Astrocyte (in vitro differentiated cells and primary cell): ENCODE results near the gene FUOM. TPM values are rescaled to one million over a fixed set of nuclear protein-coding genes. Genes with fewer than 3 reads are reported as not detected.
A peak's percentile ranks its signal among the peaks of the same experiment; 100 is the strongest.

Source experiments
- DNase-seq: peaks from one replicate; pipeline ENCODE4 v3.0.0-alpha.2; 2010; ENCODE audit warnings: low read depth
- FAIRE-seq: peaks from 2 replicates; lab custom pipeline; 2011; peaks lifted over from hg19 to GRCh38; lab: Jason Lieb, UNC
- H2AFZ ChIP-seq: 2 replicates; pipeline ENCODE4 v1.6.0; 2012; ENCODE audit warnings: low read depth, low read length, inconsistent platforms
- H3K27ac ChIP-seq: 2 replicates; pipeline ENCODE4 v1.5.1; 2011; ENCODE audit warnings: low read depth, low read length, inconsistent platforms
- H3K27me3 ChIP-seq: 2 replicates; pipeline ENCODE4 v1.6.0; 2011; ENCODE audit warnings: low read length, inconsistent platforms; ENCODE audit not compliant: insufficient read depth
- H3K36me3 ChIP-seq: 2 replicates; pipeline ENCODE4 v1.5.1; 2011; ENCODE audit warnings: low read length, inconsistent platforms; ENCODE audit not compliant: insufficient read depth
- H3K4me1 ChIP-seq: 2 replicates; pipeline ENCODE4 v1.5.1; 2011; ENCODE audit warnings: low read length, inconsistent platforms; ENCODE audit not compliant: insufficient read depth
- H3K4me2 ChIP-seq: 2 replicates; pipeline ENCODE4 v1.6.0; 2012; ENCODE audit warnings: low read length, inconsistent platforms
- H3K4me3 ChIP-seq: 2 replicates; pipeline ENCODE4 v1.5.1; 2011; ENCODE audit warnings: low read depth, mild to moderate bottlenecking, low read length, inconsistent platforms; ENCODE audit not compliant: insufficient read depth
- H3K79me2 ChIP-seq: 2 replicates; pipeline ENCODE4 v1.6.0; 2012; ENCODE audit warnings: mild to moderate bottlenecking, low read length, inconsistent platforms; ENCODE audit not compliant: insufficient read depth
- H3K9ac ChIP-seq: 2 replicates; pipeline ENCODE4 v1.6.0; 2012; ENCODE audit warnings: mild to moderate bottlenecking, low read length, inconsistent platforms
- H3K9me3 ChIP-seq: 2 replicates; pipeline ENCODE4 v1.5.1; 2012; ENCODE audit warnings: low read depth, mild to moderate bottlenecking, low read length, inconsistent platforms; ENCODE audit not compliant: insufficient read depth
- H4K20me1 ChIP-seq: 2 replicates; pipeline ENCODE4 v1.6.0; 2012; ENCODE audit warnings: low read length, inconsistent platforms; ENCODE audit not compliant: insufficient read depth
- H3K27ac Mint-ChIP-seq: one replicate; pipeline ENCODE4 v1.8.0; 2021; ENCODE audit warnings: mild to moderate bottlenecking, mixed read lengths; ENCODE audit not compliant: unreplicated experiment
- H3K27me3 Mint-ChIP-seq: one replicate; pipeline ENCODE4 v1.8.0; 2021; ENCODE audit warnings: low read depth, mixed read lengths; ENCODE audit not compliant: unreplicated experiment
- H3K36me3 Mint-ChIP-seq: one replicate; pipeline ENCODE4 v1.8.0; 2021; ENCODE audit warnings: low read depth, mixed read lengths; ENCODE audit not compliant: unreplicated experiment
- H3K4me1 Mint-ChIP-seq: one replicate; pipeline ENCODE4 v1.8.0; 2021; ENCODE audit warnings: low read depth, mixed read lengths; ENCODE audit not compliant: unreplicated experiment
- H3K4me3 Mint-ChIP-seq: one replicate; pipeline ENCODE4 v1.8.0; 2021; ENCODE audit warnings: mild to moderate bottlenecking, moderate library complexity, mixed read lengths; ENCODE audit not compliant: unreplicated experiment
- H3K9me3 Mint-ChIP-seq: one replicate; pipeline ENCODE4 v1.8.0; 2021; ENCODE audit warnings: mild to moderate bottlenecking, mixed read lengths; ENCODE audit not compliant: unreplicated experiment
- EZH2 ChIP-seq: IDR thresholded peaks from 2 replicates; pipeline ENCODE4 v1.6.1; 2012; ENCODE audit warnings: mild to moderate bottlenecking, low read length, inconsistent platforms; ENCODE audit not compliant: insufficient read depth
- total RNA-seq: library from RNA; stranded (reverse); gene quantifications from 2 replicates; pipeline ENCODE4 v1.2.1, GENCODE V29; 2021
- TF ChIP-seq, protein P1 (sequence below): IDR thresholded peaks from 2 replicates; pipeline ENCODE4 v1.5.1; 2011; ENCODE audit warnings: low read depth, mild to moderate bottlenecking, inconsistent platforms, low read length, moderate library complexity; ENCODE audit not compliant: insufficient read depth

FUOM gene
- total RNA-seq, 1 donor from 2014 or later, result 28.8 TPM

DNA sequence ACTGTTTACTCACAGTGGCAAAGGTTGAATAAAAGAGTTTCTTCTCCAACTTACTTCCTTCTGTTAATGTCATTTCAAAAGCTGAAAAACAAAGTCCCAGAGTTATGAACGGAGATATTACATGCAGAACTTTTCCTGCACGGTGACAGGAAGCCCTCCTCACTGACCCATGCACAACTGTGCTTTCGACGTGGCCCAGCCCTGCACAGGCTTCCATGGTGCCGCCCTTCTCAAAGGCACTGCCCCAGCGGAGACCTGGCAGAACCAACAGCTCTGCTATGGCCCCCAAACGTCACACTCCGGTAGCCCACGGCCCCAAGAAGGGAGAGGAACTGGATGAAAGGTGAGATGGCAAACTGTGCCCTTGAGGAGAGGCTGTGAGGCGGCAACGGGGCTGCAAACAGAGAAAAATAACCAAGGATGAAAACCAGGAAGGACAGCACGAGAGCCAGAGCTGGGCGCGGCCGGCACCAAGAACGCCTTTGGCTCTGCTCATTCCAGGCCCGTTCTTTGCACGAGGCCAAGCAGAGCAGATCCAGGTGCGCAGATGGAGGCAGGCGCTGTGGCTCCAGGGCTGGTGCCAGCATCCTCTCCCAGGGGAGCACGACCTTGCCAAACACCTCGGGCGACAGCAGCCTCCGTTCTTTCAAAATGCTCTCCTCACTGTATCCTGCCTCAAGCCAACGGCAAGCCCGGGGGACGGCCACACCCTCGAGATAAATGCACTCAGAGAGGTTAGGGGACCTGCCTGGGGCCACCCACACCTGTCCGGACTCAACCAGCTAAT is 7.0 kb upstream of the FUOM start:
- H3K4me1 ChIP-seq, result no peaks in the 10 kb centered on the region
- Mint-ChIP-seq H3K27ac (peak overlapping the region; percentile 7), H3K4me1 (no peaks in the 10 kb centered on the region), H3K36me3 (peaks cover 14% of the 10 kb centered on the region), H3K4me3 (no peak overlapping the region), H3K9me3 (no peaks in the 10 kb centered on the region), H3K27me3 (no peaks in the 10 kb centered on the region)
- H2AFZ ChIP-seq, result no peak overlapping the region
- no peak overlapping the region for H3K4me2 ChIP-seq
- H3K4me3 ChIP-seq, result no peak overlapping the region
- no peak for TF ChIP-seq EZH2
- TF ChIP-seq, protein P1, sequence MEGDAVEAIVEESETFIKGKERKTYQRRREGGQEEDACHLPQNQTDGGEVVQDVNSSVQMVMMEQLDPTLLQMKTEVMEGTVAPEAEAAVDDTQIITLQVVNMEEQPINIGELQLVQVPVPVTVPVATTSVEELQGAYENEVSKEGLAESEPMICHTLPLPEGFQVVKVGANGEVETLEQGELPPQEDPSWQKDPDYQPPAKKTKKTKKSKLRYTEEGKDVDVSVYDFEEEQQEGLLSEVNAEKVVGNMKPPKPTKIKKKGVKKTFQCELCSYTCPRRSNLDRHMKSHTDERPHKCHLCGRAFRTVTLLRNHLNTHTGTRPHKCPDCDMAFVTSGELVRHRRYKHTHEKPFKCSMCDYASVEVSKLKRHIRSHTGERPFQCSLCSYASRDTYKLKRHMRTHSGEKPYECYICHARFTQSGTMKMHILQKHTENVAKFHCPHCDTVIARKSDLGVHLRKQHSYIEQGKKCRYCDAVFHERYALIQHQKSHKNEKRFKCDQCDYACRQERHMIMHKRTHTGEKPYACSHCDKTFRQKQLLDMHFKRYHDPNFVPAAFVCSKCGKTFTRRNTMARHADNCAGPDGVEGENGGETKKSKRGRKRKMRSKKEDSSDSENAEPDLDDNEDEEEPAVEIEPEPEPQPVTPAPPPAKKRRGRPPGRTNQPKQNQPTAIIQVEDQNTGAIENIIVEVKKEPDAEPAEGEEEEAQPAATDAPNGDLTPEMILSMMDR, result no peak
- no peaks in the 10 kb centered on the region for H3K9me3 ChIP-seq
- DNase-seq (no peak), FAIRE-seq (no peak)
- H4K20me1 ChIP-seq, result peaks cover 5% of the 10 kb centered on the region
- H3K36me3 ChIP-seq, result peaks cover 5% of the 10 kb centered on the region
- no peaks in the 10 kb centered on the region for H3K27me3 ChIP-seq
- no peak overlapping the region for H3K9ac ChIP-seq
- H3K79me2 ChIP-seq, result no peaks in the 10 kb centered on the region
- no peak overlapping the region for H3K27ac ChIP-seq

DNA sequence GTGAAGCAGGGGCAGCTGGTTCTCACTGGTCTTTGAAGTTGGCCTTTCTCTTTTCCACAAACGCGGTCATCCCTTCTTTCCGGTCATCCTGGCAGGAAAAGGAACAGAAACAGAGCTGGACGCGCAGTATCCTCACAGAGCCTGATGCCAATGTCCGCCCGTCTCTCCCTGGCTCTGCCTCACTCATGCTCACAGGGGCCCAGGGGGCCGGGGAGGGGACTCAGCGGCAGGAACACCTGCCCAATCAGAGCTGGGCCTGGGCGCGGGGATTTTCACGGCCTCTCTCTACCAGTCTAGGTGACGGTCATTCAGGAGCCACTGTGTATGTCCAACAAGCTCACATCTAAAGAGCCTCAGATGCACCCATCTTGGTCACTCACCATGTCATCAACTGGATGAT is 5.0 kb upstream of the FUOM start:
- Mint-ChIP-seq H3K9me3 (no peaks in the 10 kb centered on the region), H3K36me3 (peaks cover 14% of the 10 kb centered on the region), H3K27ac (no peak overlapping the region), H3K4me1 (no peaks in the 10 kb centered on the region), H3K27me3 (no peaks in the 10 kb centered on the region), H3K4me3 (no peak overlapping the region)
- Histone ChIP-seq H3K4me3 (no peak overlapping the region), H3K79me2 (no peaks in the 10 kb centered on the region), H3K27ac (no peak overlapping the region), H3K9ac (no peak overlapping the region), H3K9me3 (no peaks in the 10 kb centered on the region), H3K4me2 (no peak overlapping the region), H4K20me1 (peaks cover 5% of the 10 kb centered on the region), H3K4me1 (no peaks in the 10 kb centered on the region), H3K36me3 (peaks cover 2% of the 10 kb centered on the region), H3K27me3 (no peaks in the 10 kb centered on the region), H2AFZ (no peak overlapping the region)
- DNase-seq (no peak), FAIRE-seq (no peak)
- TF ChIP-seq, protein P1, result no peak
- no peak for TF ChIP-seq EZH2
